Stimulated activated CD4-positive, alpha-beta T cell treated with anti-CD3 and anti-CD28 coated beads, Interleukin-4, amount 100 ng/mL, for 48 hours (primary cell): ENCODE measurements around the gene SPDL1.
A peak's percentile ranks its signal among the peaks of the same experiment; 100 is the strongest.
"Not testable (repeated sequence)": the region's sequence is repeated elsewhere in the genome, so short reads cannot be mapped to it uniquely, and the experiment has no call there.

Experiments used
- DNase-seq, 2 donors: peaks; one replicate each; pipeline ENCODE4 v3.0.0-alpha.2; 2020; ENCODE audit warnings: low read depth in 2 of 2

The SPDL1 gene

DNA sequence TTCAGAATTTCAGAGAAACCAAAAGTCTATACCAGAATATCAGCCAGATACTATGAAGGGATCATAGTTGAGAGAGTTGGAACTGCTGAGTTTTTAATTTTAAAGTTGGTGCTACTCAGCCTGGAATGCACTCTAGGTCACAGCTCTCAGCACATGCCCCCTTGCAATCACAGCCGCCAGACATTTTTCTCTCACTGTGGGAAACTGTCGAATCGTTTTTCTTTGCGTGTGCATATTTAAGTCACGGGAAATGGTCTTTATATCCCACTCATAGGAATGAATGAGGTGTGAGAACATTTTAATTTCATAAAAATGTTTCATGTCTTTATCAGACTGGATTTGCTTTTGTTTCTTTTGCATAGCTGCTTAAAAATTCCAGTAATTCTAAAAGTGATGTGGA is 12.2 kb upstream of the SPDL1 start:
- no peak for DNase-seq

DNA sequence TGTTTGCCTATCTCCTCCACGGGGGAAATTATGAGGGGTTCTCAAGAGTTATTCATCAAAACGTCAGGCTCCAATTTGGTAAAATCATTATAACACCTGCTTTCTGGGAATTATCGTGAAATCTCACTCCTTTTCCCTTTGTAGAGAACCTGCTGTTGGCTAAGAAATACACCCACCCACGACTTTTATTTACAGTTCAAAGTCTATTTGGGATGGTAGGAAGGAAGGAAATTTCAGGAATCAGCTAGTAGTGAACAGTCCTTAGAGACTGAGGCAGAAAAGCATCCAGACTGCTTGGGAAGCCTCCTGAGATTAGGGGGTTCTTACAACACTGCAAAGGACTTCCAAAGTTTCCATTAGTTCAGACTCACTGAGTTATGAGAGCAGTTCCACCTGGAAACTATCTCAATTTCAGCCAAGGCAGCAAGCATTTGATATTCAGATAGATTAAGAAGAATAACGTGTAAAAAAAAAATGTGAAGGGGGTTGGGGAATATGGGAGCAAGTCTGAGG is 9.4 kb upstream of the SPDL1 start:
- DNase-seq: no peak

GRCh38 chr5:169576181-169576598 is 7.4 kb upstream of the SPDL1 start:
- DNase-seq: no peak

GRCh38 chr5:169577951-169578350 is 5.6 kb upstream of the SPDL1 start:
- DNase-seq: no peak

- DNase-seq: no peak
Observed at GRCh38 chr5:169580964-169581363, 2.6 kb upstream of the SPDL1 start.

GRCh38 chr5:169581580-169582227 is 1.9 kb upstream of the SPDL1 start:
- DNase-seq: peak; percentile 51 to 60

GRCh38 chr5:169583101-169583423 is 511 bp upstream of the SPDL1 start:
- no peak for DNase-seq

DNA sequence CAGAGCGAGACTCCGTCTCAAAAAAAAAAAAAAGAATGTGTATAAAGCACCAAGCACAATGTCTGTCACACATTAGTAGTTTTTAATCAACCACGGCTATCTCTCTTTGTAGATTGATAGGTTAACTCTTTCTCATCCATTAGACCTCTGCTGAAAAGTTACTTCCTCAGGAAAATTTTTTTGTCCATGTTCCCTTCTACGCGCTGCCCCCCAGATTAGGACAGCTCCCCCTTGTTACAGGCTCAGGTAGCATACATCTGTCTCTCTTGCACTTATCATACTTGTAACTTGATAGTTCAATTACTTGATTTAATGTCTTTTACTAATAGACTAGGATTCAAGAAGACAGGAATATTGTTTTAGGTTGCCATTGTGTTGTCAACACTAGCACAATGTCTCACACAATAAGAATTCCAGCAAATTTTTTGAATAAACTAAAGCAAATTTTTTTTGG is 1.5 kb downstream of the SPDL1 start:
- DNase-seq: no peak

- no peak for DNase-seq
Observed at GRCh38 chr5:169590602-169591001, 7.0 kb downstream of the SPDL1 start.

GRCh38 chr5:169591636-169592035 is 8.1 kb downstream of the SPDL1 start:
- no peak for DNase-seq

DNA sequence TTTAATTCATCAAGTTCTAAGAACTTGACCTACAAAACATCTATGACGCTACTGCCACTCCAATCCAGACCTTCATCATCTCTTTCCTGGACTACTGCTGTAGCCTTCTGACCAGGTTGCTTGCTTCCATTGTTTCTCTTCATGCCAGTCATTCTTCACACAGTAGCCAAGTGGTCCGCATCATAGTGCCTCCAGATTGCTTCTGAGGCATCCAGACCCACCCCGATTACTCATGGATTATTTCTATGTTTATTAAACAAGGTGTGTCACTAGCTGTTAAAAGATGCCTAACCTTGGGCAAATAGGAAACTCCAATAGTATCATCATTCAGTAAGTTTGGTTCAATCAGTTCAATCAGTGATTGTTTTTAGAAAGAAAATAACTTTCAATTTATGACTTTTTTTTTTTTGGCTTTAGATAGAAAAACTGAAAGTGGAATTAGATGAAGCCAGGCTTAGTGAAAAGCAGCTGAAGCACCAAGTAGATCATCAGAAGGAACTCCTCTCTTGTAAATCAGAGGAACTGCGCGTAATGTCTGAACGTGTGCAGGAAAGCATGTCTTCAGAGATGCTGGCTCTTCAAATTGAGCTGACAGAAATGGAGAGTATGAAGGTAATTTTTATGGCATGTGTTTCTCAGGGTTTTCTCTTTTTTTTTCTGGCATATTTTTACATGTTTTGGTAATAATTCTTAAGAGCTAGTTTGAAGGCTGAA is 9.5 kb downstream of the SPDL1 start:
- no peak for DNase-seq

DNA sequence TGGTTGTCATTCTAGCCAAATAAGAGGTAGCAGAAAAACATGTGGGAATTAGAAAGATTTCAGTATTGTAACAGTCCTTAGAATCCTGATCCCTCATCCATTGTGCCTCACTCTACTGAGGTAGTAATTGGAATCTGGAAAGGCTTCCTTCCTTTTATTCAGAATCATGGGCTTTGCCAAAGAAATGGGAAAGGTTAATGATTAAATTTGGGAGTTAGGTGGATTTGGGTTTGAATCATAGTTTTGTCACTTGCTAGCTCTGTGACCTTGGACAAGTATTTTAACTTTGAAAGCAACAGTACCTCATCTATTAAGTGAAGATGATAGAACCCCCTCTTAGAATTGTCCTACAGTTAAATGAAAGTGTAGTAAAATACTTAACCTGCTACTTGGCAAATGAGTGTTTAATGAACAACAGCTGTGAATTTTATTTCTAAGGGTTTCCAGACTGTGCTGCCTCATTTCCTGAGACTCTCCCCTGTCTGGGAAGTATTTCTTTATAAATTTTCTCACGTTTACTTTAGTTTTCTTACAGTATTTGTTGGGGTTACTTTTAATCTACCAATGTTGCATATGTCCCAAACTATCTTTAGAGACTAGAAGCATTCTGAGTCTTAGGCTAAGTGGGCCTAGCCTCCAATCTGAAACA is 11.7 kb downstream of the SPDL1 start:
- no peak for DNase-seq

DNA sequence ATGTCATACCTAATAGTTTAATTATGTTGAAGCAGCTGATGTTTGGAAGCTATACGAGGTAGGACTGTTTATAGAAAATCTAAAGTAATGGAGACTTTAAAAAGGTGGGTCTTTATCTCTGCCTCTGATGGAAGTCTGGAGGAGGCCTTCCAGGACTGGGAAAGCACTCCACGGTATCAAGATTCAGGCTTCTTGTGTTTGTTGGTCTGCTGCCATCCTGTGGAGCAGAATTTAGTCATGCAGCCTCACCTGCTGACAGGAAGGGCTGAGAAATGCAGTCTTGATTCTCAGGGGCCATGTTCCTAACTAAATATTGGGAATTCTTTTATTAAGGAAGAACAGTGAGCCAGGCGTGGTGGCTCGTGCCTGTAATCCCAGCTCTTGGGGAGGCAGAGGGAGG is 15.9 kb downstream of the SPDL1 start:
- no peak for DNase-seq

- DNase-seq: no peak
Observed at GRCh38 chr5:169602535-169602934, 19.0 kb downstream of the SPDL1 start.

DNA sequence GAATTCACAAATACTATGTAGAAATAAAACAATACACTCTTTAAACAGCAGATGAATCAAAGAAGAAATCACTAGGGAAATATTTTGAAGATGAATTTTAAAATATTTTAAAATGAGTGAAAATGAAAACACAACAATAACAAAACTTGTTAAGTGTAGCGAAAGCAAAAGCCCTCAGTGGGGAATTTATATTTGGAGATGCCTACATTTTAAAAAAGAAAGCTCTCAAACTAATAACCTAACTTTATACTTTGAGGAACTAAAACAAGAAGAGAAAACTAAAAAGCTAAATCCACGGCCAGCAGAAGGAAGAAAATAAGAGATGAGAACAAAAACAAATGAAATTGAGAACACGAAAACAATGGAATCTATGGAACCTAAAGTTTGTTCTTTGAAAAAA is 22.7 kb downstream of the SPDL1 start:
- DNase-seq: no peak

- no peak for DNase-seq
Observed at GRCh38 chr5:169607882-169608281, 24.3 kb downstream of the SPDL1 start.

- no peak for DNase-seq
Observed at GRCh38 chr5:169609716-169610115, 26.1 kb downstream of the SPDL1 start.

DNA sequence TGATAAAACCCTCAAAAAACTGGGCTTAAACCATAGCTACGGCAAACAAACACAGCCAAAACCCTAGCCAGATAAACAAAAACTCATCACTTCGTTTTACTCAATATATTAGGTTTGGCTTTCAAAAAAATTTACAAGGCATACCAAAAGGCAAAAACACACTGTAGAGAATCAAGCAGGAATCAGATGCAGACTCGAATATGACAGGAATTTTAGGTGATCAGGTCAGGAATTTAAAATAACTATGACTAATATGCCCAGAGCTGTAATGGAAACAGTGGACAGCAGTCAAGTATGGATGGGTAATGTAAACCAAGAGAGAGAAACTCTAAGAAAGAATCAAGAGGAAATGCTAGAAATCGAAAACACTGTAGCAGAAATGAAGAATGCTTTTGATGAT is 27.0 kb downstream of the SPDL1 start:
- no peak for DNase-seq

DNA sequence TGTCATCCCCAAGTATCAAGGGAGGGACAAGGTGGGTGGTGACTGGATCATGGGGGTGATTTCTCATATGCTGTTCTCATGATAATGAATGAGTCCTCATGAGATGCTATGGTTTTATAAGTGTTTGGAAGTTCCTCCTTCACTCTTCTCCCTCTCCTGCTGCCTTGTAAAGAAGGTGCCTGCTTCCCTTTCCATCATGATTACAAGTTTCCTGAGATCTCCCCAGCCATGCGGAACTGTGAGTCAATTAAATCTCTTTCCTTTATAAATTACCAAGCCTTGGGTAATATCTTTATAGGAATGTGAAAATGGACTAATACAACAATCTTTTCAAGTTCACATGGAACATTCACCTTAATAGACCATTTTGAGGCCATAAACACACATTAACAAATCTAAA is 32.0 kb downstream of the SPDL1 start:
- no peak for DNase-seq

DNA sequence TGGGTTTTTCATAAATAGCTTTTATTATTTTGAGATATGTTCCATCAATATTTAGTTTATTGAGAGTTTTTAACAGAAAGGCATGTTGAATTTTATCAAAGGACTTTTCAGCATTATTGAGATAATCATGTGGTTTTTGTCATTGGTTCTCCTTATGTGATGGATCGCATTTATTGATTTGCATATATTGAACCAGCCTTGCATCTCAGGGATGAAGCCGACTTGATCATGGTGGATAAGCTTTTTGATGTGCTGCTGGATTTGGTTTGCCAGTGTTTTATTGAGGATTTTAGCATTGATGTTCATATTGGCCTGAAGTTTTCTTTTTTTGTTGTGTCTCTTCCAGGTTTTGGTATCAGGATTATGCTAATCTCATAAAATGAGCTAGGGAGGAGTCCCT is 40.7 kb downstream of the SPDL1 start:
- not testable (repeated sequence) for DNase-seq

DNA sequence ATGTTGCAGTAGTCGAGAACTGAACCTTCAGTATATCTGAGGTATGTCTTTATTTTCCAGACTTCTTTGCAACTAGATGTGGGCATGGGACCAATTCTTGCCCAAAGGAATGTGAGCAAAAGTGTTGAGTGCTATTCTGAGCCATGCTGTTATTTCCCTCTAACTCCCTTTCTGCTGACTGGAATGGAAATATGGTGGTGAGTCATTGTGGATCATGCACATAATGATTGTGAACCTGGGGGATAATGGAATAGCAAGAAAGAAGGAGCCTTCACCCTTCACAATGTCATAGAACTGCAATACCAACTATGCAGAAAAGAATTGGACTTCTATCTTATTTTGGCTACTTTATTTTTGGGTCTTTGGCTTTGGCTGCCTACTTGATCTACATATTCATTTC is 43.2 kb downstream of the SPDL1 start:
- no peak for DNase-seq

GRCh38 chr5:169627551-169627950 is 44.0 kb downstream of the SPDL1 start:
- DNase-seq: no peak

DNA sequence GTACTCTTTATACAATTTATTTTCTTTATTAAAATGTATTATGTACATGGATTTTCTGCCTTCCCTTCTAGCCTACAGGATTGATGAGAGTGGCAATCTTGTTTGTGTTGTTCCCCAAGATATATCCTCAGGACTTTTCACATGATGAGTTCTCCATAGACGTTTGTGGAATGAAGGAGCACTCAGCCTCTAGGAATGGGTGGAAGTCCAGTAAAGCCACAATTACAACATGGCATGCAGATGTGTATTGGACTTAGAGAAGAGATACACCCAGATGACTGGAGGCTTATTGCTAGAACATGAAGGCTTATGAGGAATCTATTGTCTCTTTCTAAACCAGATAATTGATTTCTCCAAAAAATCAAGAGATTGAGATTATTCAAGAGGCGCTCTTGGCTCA is 45.3 kb downstream of the SPDL1 start:
- DNase-seq: no peak
